HepG2 (cell line): ENCODE data around the gene C20orf141.

Experiments
- EP300 ChIP-seq, 3 experiments: sonication (generic) in 1 of 3; formaldehyde crosslinking in 1 of 3; IDR thresholded peaks; 2 replicates each; pipeline versions ENCODE4 v1.5.1 to v1.6.1; 2011 to 2020; ENCODE audit warnings: low read depth in 2 of 3, low read length in 2 of 3, borderline replicate concordance in 1 of 3, improper control_type of control experiment in 1 of 3, mild to moderate bottlenecking in 1 of 3, missing genetic modification reagents in 1 of 3, moderate library complexity in 1 of 3
- POLR2A ChIP-seq, 2 experiments: IDR thresholded peaks; 2 replicates each; pipeline ENCODE4 v1.6.1; 2011; ENCODE audit warnings: low read depth in 2 of 2, low read length in 2 of 2, mild to moderate bottlenecking in 1 of 2, moderate library complexity in 1 of 2; ENCODE audit not compliant: insufficient read depth in 1 of 2
- ZNF740 ChIP-seq: sonication (generic); formaldehyde crosslinking; IDR thresholded peaks from 2 replicates; pipeline ENCODE4 v1.4.0; 2020; ENCODE audit warnings: missing genetic modification reagents
- ZNF776 ChIP-seq: sonication (generic); formaldehyde crosslinking; IDR thresholded peaks from 2 replicates; pipeline ENCODE4 v1.4.0; 2020; ENCODE audit warnings: mild to moderate bottlenecking, missing genetic modification reagents

- TF ChIP-seq ZNF776 (CRISPR knock-in tag) (no peak), POLR2A (IDR thresholded peaks at IDR 0.05; ENCODE audit: insufficient read depth in 1 of 2, low read depth in 2 of 2, low read length in 2 of 2) (no peak), EP300 (IDR thresholded peaks at IDR 0.05; ENCODE audit: low read depth in 2 of 2, low read length in 2 of 2) (no peak), EP300 (CRISPR knock-in tag; IDR thresholded peaks at IDR 0.05; ENCODE audit: borderline replicate concordance) (no peak), ZNF740 (CRISPR knock-in tag) (no peak)
These were observed 3.3 kb downstream of the C20orf141 start for GRCh38 chr20:2817891-2818595.
